OCI-LY1 (cell line): ENCODE results near the gene STYK1.

Experiments used
- H2AFZ ChIP-seq: fragments of 200-600 bp; sonication (generic), shearing (Covaris generic); 2 replicates; pipeline ENCODE4 v1.6.0; 2014; ENCODE audit warnings: antibody characterized with exemption, mild to moderate bottlenecking, low read length
- H3F3A ChIP-seq: fragments of 200-600 bp; sonication (generic), shearing (Covaris generic); 2 replicates; pipeline ENCODE4 v1.6.0; 2014; ENCODE audit warnings: mild to moderate bottlenecking, antibody characterized with exemption, low read length, moderate library complexity; ENCODE audit not compliant: insufficient read depth
- H3K27ac ChIP-seq: fragments of 200-600 bp; sonication (generic); 2 replicates; pipeline ENCODE4 v1.5.1; 2014; ENCODE audit warnings: low read length, mixed run types, mild to moderate bottlenecking, low read depth; ENCODE audit not compliant: poor library complexity, severe bottlenecking
- H3K27me3 ChIP-seq: fragments of 200-600 bp; sonication (generic); 2 replicates; pipeline ENCODE4 v1.6.0; 2014; ENCODE audit warnings: antibody characterized with exemption, mild to moderate bottlenecking, low read length, moderate library complexity; ENCODE audit not compliant: insufficient read depth
- H3K36me3 ChIP-seq: fragments of 200-600 bp; sonication (generic); 2 replicates; pipeline ENCODE4 v1.6.1; 2014; ENCODE audit warnings: mild to moderate bottlenecking, antibody characterized with exemption, low read length, moderate library complexity, mixed read lengths; ENCODE audit not compliant: insufficient read depth
- H3K4me1 ChIP-seq: fragments of 200-600 bp; sonication (generic); 2 replicates; pipeline ENCODE4 v1.5.1; 2014; ENCODE audit warnings: mild to moderate bottlenecking, low read length, moderate library complexity; ENCODE audit not compliant: insufficient read depth, severe bottlenecking
- H3K4me2 ChIP-seq: fragments of 200-600 bp; sonication (generic), shearing (Covaris generic); 2 replicates; pipeline ENCODE4 v1.6.1; 2014; ENCODE audit warnings: low read length
- H3K4me3 ChIP-seq: fragments of 200-600 bp; sonication (generic); 2 replicates; pipeline ENCODE4 v1.5.1; 2014; ENCODE audit warnings: low read length, low read depth, mild to moderate bottlenecking, mixed read lengths; ENCODE audit not compliant: poor library complexity, severe bottlenecking
- H3K79me2 ChIP-seq: fragments of 200-600 bp; shearing (Covaris generic); 2 replicates; pipeline ENCODE4 v1.6.1; 2016; ENCODE audit warnings: mixed run types, low read length, mixed read lengths; ENCODE audit not compliant: insufficient read depth
- H3K9ac ChIP-seq: fragments of 200-600 bp; sonication (generic), shearing (Covaris generic); 2 replicates; pipeline ENCODE4 v1.6.1; 2014; ENCODE audit warnings: mild to moderate bottlenecking, low read length, mixed read lengths
- H3K9me2 ChIP-seq: fragments of 200-600 bp; sonication (generic), shearing (Covaris generic); 2 replicates; pipeline ENCODE4 v1.6.1; 2014; ENCODE audit warnings: low read depth, mild to moderate bottlenecking, low read length, mixed read lengths
- H3K9me3 ChIP-seq: fragments of 200-600 bp; shearing (Covaris generic); 2 replicates; pipeline ENCODE4 v1.6.1; 2014; ENCODE audit warnings: low read length, mixed read lengths
- H4K20me1 ChIP-seq: fragments of 200-600 bp; sonication (generic), shearing (Covaris generic); 2 replicates; pipeline ENCODE4 v1.6.0; 2016; ENCODE audit warnings: mild to moderate bottlenecking, low read length; ENCODE audit not compliant: insufficient read depth
- EZH2 ChIP-seq: fragments of 200-600 bp; sonication (generic), shearing (Covaris generic); IDR thresholded peaks from 2 replicates; pipeline ENCODE4 v1.8.0; 2017; ENCODE audit warnings: borderline replicate concordance, mixed run types, mild to moderate bottlenecking, antibody characterized with exemption, low read length, moderate library complexity, mixed read lengths
- TF ChIP-seq, protein P1 (sequence below): fragments of 200-600 bp; sonication (generic), shearing (Covaris generic); IDR thresholded peaks from 2 replicates; pipeline ENCODE4 v1.5.1; 2017; ENCODE audit warnings: mild to moderate bottlenecking, antibody characterized with exemption, low read length, moderate library complexity, mixed read lengths

Gene STYK1

DNA sequence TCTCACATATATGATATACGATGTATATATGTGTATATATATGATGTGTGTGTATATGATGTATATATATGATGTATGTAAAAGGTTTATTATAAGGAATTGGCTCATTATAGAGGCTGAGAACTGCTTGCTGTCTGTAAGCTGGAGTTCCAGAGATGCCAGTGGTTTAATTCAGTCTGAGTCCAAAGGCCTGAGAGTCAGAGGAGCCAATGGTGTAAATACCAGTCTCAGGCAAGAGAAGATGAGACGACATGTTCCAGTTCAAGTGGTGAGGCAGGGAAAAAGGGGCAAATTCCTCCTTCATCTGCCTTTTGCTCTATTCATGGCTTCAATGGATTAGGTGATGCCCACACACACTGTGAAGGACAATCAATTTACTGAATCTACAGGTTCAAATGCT, 17.1 kb upstream of the STYK1 start:
- Histone ChIP-seq H3K4me2 (no peak overlapping the region), H4K20me1 (no peaks in the 10 kb centered on the region), H3K79me2 (no peaks in the 10 kb centered on the region), H3K4me3 (no peak overlapping the region), H3K27me3 (no peaks in the 10 kb centered on the region), H2AFZ (no peak overlapping the region), H3K4me1 (no peaks in the 10 kb centered on the region), H3K9ac (no peak overlapping the region), H3K9me3 (no peaks in the 10 kb centered on the region), H3F3A (no peaks in the 10 kb centered on the region), H3K9me2 (no peaks in the 10 kb centered on the region), H3K27ac (no peak overlapping the region), H3K36me3 (no peaks in the 10 kb centered on the region)
- TF ChIP-seq, protein P1, sequence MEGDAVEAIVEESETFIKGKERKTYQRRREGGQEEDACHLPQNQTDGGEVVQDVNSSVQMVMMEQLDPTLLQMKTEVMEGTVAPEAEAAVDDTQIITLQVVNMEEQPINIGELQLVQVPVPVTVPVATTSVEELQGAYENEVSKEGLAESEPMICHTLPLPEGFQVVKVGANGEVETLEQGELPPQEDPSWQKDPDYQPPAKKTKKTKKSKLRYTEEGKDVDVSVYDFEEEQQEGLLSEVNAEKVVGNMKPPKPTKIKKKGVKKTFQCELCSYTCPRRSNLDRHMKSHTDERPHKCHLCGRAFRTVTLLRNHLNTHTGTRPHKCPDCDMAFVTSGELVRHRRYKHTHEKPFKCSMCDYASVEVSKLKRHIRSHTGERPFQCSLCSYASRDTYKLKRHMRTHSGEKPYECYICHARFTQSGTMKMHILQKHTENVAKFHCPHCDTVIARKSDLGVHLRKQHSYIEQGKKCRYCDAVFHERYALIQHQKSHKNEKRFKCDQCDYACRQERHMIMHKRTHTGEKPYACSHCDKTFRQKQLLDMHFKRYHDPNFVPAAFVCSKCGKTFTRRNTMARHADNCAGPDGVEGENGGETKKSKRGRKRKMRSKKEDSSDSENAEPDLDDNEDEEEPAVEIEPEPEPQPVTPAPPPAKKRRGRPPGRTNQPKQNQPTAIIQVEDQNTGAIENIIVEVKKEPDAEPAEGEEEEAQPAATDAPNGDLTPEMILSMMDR = no peak
- no peak for TF ChIP-seq EZH2

DNA sequence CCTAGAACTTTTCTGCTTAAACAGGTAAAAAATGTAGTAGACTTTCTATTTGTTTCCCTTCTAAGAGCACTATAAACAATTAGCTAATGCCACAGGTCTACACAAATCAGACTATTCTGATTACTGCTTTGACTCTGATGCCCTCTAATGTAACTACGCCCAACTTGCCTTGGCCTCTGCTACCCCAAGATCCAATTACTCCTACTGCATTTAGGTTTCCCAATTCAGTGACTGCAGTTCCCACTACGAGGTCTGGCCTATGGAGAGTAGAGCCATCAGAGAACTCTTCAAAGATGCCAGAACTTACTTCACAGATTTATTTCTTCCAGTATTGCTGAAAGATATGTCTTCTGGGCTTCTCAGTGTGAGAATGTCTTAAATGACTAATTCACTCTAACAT, 15.3 kb upstream of the STYK1 start:
- no peaks in the 10 kb centered on the region for H3K36me3 ChIP-seq
- H3K9me3 ChIP-seq = no peaks in the 10 kb centered on the region
- H3K79me2 ChIP-seq = no peaks in the 10 kb centered on the region
- TF ChIP-seq EZH2 = no peak
- TF ChIP-seq, protein P1 = no peak
- H3K27me3 ChIP-seq = no peaks in the 10 kb centered on the region
- no peak overlapping the region for H3K27ac ChIP-seq
- no peaks in the 10 kb centered on the region for H3K4me1 ChIP-seq
- no peaks in the 10 kb centered on the region for H3K9me2 ChIP-seq
- no peak overlapping the region for H3K9ac ChIP-seq
- no peak overlapping the region for H2AFZ ChIP-seq
- no peak overlapping the region for H3K4me3 ChIP-seq
- H4K20me1 ChIP-seq = no peaks in the 10 kb centered on the region
- H3F3A ChIP-seq = no peaks in the 10 kb centered on the region
- H3K4me2 ChIP-seq = no peak overlapping the region

DNA sequence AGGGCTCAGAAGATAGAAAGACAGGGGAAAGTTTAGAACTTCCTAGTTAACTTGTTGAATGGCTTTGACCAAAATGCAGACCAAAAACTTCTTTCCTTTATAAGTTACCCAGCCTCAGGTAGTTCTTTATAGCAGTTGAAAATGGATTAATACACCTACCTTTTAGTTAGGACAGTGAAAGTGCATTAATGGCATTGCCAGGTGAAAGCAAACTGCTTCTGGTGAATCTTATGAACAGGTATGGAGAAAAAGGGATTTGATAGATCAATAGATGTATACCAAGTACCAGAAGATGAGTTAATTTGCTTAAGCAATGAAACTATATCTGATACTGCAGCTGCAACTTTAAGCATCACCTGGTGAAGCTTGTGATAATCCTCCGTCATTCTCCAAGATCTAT, 14.2 kb upstream of the STYK1 start:
- Histone ChIP-seq H4K20me1 (no peaks in the 10 kb centered on the region), H3K27me3 (no peaks in the 10 kb centered on the region), H3K4me3 (no peak overlapping the region), H3K27ac (no peak overlapping the region), H3K79me2 (no peaks in the 10 kb centered on the region), H3F3A (no peaks in the 10 kb centered on the region), H2AFZ (no peak overlapping the region), H3K9me3 (no peaks in the 10 kb centered on the region), H3K4me1 (no peaks in the 10 kb centered on the region), H3K4me2 (no peak overlapping the region), H3K9me2 (no peaks in the 10 kb centered on the region), H3K9ac (no peak overlapping the region), H3K36me3 (no peaks in the 10 kb centered on the region)
- no peak for TF ChIP-seq EZH2
- TF ChIP-seq, protein P1 = no peak
